Urinary bladder (tissue), 2 donors: ENCODE results near the gene DBH. TPM values are rescaled to one million over a fixed set of nuclear protein-coding genes. Genes with fewer than 3 reads are reported as not detected.

Experiments
- polyA plus RNA-seq: library from polyadenylated mRNA; stranded (reverse); fragments of 200-250 nt; gene quantifications from one replicate; pipeline ENCODE4 v1.2.3, GENCODE V29; 2013
- total RNA-seq: library from RNA; depleted of rRNA; stranded (reverse); fragments of >200 nt; gene quantifications from one replicate; pipeline ENCODE4 v1.2.3, GENCODE V29; 2014
- donor health status: healthy.

Gene DBH
- total and polyA plus RNA-seq, 2 donors, result 0.79 to 0.98 TPM

Other genes with a start within 250 kb of the DBH start
- gene REXO4, start 218.4 kb upstream of the DBH start, total RNA-seq, result 8.5 TPM
- gene REXO4, start 218.4 kb upstream of the DBH start, polyA plus RNA-seq, result 21.5 TPM
- 1.8 TPM for gene ADAMTS13, start 214.0 kb upstream of the DBH start, total RNA-seq
- gene ADAMTS13, start 214.0 kb upstream of the DBH start, polyA plus RNA-seq, result 3.7 TPM
- 5.9 TPM for gene CACFD1, start 176.4 kb upstream of the DBH start, total RNA-seq
- 19.5 TPM for gene CACFD1, start 176.4 kb upstream of the DBH start, polyA plus RNA-seq
- gene SLC2A6, start 157.3 kb upstream of the DBH start, total RNA-seq, result 3.4 TPM
- 4.1 TPM for gene SLC2A6, start 157.3 kb upstream of the DBH start, polyA plus RNA-seq
- gene MYMK, start 111.4 kb upstream of the DBH start, total RNA-seq, result 1.2 TPM
- gene MYMK, start 111.4 kb upstream of the DBH start, polyA plus RNA-seq, result not detected
- gene ADAMTSL2, start 101.7 kb upstream of the DBH start, total RNA-seq, result 2.2 TPM
- 8.9 TPM for gene ADAMTSL2, start 101.7 kb upstream of the DBH start, polyA plus RNA-seq
- 0.26 TPM for gene FAM163B, start 27.0 kb upstream of the DBH start, total RNA-seq
- 0.86 TPM for gene FAM163B, start 27.0 kb upstream of the DBH start, polyA plus RNA-seq
- 4.9 TPM for gene SARDH, start 102.0 kb downstream of the DBH start, total RNA-seq
- 1.5 TPM for gene SARDH, start 102.0 kb downstream of the DBH start, polyA plus RNA-seq